NB4 (cell line): ENCODE data around the gene EID1.

Experiments
- MYC ChIP-seq: IDR thresholded peaks from 2 replicates; pipeline ENCODE4 v1.6.1; 2011; ENCODE audit warnings: low read depth, low read length
- POLR2A ChIP-seq: IDR thresholded peaks from 2 replicates; pipeline ENCODE4 v1.6.1; 2011; ENCODE audit warnings: mild to moderate bottlenecking; ENCODE audit not compliant: insufficient read length; ENCODE audit errors: extremely low read depth
- TF ChIP-seq, protein P1 (sequence below): IDR thresholded peaks from one replicate; pipeline ENCODE4 v1.5.1; 2012; ENCODE audit warnings: low read depth, low read length
- TF ChIP-seq, protein P2 (sequence below): IDR thresholded peaks from 2 replicates; pipeline ENCODE4 v1.6.1; 2011; ENCODE audit warnings: low read depth, low read length

DNA sequence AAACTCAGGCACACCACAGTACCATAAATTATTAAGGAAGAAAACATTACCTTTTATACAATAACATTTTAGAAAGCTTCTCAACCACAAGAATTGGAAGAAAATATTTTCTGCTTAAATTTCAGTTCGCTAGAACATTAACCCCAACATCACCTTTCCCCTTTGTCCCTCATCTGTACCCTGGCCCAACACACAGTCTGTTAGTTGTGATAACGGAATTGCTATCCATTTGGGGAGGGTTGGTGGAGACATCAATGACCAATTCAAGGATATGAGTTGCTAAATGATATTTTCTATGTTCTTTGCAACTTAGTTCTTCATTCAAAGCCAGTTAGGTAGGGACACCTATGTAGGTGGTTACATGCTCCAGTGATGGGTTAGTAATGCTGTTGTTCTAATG, 5.8 kb downstream of the EID1 start:
- TF ChIP-seq POLR2A (no peak), MYC (no peak)
- TF ChIP-seq, protein P1, sequence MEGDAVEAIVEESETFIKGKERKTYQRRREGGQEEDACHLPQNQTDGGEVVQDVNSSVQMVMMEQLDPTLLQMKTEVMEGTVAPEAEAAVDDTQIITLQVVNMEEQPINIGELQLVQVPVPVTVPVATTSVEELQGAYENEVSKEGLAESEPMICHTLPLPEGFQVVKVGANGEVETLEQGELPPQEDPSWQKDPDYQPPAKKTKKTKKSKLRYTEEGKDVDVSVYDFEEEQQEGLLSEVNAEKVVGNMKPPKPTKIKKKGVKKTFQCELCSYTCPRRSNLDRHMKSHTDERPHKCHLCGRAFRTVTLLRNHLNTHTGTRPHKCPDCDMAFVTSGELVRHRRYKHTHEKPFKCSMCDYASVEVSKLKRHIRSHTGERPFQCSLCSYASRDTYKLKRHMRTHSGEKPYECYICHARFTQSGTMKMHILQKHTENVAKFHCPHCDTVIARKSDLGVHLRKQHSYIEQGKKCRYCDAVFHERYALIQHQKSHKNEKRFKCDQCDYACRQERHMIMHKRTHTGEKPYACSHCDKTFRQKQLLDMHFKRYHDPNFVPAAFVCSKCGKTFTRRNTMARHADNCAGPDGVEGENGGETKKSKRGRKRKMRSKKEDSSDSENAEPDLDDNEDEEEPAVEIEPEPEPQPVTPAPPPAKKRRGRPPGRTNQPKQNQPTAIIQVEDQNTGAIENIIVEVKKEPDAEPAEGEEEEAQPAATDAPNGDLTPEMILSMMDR, result no peak
- TF ChIP-seq, protein P2, sequence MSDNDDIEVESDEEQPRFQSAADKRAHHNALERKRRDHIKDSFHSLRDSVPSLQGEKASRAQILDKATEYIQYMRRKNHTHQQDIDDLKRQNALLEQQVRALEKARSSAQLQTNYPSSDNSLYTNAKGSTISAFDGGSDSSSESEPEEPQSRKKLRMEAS, result no peak
